Glomerular endothelial cell (primary cell): ENCODE results near the gene TEC. TPM values are rescaled to one million over a fixed set of nuclear protein-coding genes. Genes with fewer than 3 reads are reported as not detected.
"Not testable (repeated sequence)": the region's sequence is repeated elsewhere in the genome, so short reads cannot be mapped to it uniquely, and the experiment has no call there.

Source experiments
- DNase-seq: peaks from one replicate; pipeline ENCODE4 v3.0.0-alpha.2; 2011; ENCODE audit warnings: low read depth, low spot score; ENCODE audit errors: extremely low read depth
- total RNA-seq: library from RNA; depleted of rRNA; stranded (reverse); fragments of >200 nt; gene quantifications from 2 replicates; pipeline ENCODE4 v1.2.3, GENCODE V29; 2015

The TEC gene
- total RNA-seq, 1 donor from 2014 or later, result 0.29 TPM

GRCh38 chr4:48172651-48173050, 97.0 kb downstream of the TEC start:
- no peak for DNase-seq

DNA sequence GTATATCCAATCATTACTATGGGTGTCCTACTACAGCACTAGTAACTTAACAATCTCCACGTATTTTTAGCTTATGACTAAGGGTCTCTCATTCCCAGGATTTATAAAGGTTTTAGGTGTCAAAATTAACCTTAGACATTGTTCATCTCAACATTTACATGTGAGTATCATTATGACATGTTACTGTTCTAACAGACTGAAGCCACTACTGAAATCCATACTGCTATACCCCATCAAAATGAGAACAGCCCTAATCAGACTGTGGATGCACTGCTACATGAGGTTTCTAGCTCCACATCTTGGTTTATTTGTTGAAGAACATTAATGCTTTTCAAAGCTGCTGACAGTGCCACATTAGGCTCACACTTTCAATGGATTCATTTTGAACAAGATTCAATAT, 100.0 kb downstream of the TEC start:
- no peak for DNase-seq

GRCh38 chr4:48167538-48168263, 101.9 kb downstream of the TEC start:
- DNase-seq, result no peak

DNA sequence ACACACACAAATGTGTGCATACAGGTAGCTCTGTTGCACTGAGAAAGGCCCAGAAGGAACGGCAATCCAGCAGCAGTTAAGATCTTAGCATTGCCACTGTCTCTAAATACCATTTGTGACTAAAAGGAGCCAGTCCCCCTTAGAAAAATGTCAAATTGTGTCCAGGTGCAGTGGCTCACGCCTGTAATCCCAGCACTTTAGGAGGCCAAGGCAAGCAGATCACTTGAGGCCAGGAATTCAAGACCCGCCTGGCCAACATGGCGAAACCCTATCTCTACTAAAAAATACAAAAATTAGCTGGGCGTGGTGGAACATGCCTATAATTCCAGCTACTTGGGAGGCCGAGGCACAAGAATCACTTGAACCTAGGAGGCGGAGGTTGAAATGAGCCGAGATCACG, 105.1 kb downstream of the TEC start:
- DNase-seq, result not testable (repeated sequence)

- DNase-seq, result no peak
Observed at GRCh38 chr4:48163746-48164145, 105.9 kb downstream of the TEC start.

GRCh38 chr4:48162162-48162561, 107.5 kb downstream of the TEC start:
- no peak for DNase-seq

- no peak for DNase-seq
Observed at GRCh38 chr4:48157271-48157670, 112.4 kb downstream of the TEC start.

DNA sequence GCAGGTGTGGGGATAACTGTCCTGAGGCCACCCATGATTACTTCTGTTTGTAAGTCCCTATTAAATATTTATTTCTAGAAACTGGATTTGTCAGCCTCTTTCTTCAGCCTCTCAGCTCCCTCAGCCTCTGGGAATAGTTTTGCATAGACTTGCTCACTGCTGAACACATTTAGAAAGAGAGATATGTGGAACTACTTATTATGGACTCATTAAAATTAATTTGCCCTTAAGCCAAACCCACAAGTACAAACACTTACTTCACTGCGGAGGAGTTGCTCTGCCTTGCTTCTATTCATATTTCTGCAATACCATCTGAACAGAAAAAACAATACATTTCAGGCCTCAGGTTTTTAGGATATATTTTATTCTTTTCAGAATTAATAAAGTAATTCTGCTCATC, 113.2 kb downstream of the TEC start:
- DNase-seq, result no peak

- DNase-seq, result no peak
Observed at GRCh38 chr4:48153791-48154550, 115.7 kb downstream of the TEC start.

DNA sequence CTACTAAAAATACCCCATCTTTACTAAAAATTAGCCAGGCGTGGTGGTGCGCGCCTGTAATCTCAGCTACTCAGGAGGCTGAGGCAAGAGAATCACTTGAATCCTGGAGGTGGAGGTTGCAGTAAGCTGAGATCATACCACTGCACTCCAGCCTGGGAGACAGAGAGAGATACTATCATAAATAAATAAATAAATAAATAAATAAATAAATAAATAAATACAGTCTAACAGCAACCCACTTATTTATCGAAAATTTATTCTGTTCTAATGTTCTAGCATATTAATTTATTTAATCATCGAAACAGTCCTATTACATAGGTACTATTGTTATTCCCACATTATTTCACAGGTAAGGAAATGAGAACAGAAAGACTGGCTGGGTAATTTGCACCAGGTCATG, 117.4 kb downstream of the TEC start:
- DNase-seq, result no peak

GRCh38 chr4:48149827-48150370, 119.7 kb downstream of the TEC start:
- no peak for DNase-seq

GRCh38 chr4:48147621-48148020, 122.0 kb downstream of the TEC start:
- no peak for DNase-seq

DNA sequence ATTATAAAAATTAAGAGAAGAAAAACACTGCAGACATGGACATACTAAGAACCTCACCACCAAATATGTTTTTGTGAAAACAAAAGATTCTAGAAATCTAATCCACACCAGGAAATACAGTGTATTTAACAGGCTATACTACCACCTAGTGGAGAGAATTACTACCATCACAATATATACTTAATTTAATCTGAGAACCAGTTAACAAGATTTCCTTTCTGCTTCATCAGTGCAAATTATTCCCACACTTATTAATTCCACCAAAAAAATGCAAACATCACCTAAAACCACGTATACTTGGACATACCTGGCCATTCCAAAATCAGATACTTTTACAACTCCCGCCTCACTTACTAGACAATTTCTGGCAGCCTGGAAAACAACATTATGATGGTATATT, 128.6 kb downstream of the TEC start:
- DNase-seq, result peak; percentile 44

DNA sequence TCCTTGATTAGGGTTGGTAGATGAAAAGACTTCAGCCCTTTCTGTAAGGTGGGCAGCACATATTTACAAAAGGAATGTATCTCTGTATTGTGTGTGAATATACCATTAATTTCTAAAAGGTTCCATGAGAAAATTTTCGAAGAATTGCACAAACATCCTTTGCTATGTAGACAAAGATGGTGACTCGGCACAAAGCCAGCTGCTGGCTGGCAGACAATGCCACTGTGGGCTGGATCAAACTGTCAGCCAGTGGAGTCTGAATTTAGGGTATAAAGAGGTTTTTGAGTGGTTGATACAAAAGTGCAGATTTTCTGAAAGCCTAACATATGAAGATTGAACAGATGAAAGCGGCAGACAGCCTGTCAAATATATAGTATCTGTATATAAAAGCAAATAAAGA, 129.9 kb downstream of the TEC start:
- DNase-seq, result peak; percentile 10

GRCh38 chr4:48138936-48139335, 130.7 kb downstream of the TEC start:
- DNase-seq, result no peak

DNA sequence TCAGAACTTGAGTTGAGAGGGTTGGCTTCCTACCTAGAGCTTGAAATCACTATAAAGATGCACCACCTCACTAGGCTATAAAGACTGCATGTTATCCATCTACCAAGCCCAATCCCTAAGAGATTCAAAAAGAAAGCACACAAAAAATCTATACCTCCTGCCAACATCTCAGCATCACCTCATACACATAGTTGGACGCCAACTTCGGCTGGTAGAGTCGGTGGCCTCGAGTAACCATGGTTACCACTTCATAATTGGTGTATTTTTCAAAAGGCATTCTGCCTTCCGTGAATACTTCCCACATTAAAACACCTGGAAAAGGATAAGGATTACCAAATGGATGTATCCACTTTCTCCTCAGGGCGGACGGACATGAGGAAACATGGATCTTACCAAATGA, 131.1 kb downstream of the TEC start:
- DNase-seq, result no peak

DNA sequence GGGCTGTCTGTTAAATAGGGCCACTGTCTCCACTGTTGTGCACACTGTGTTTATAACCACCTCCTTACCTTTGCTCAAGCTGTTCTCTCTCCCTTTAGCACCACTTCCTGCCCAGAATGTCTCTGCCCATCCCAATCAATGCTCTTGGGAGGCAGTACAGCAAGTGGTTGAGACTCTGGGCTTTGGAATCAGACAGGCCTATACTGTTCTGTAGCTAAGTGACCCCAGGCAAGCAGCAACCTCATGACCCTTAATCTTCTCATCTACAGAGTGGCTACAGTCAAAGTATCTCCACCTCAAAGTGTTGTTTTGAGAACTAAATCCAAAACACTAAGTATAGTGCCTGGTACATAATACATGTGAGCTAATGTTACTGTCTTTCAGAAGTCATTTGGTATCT, 131.8 kb downstream of the TEC start:
- no peak for DNase-seq

- no peak for DNase-seq
Observed at GRCh38 chr4:48134081-48134480, 135.6 kb downstream of the TEC start, which contains the start of gene TXK. TXK (minus strand) TSS chr4:48134250; CDS start chr4:48134170, 80 bp downstream.

- no peak for DNase-seq
Observed at GRCh38 chr4:48133669-48134068, 136.0 kb downstream of the TEC start.

GRCh38 chr4:48131736-48132135, 137.9 kb downstream of the TEC start:
- DNase-seq, result no peak

DNA sequence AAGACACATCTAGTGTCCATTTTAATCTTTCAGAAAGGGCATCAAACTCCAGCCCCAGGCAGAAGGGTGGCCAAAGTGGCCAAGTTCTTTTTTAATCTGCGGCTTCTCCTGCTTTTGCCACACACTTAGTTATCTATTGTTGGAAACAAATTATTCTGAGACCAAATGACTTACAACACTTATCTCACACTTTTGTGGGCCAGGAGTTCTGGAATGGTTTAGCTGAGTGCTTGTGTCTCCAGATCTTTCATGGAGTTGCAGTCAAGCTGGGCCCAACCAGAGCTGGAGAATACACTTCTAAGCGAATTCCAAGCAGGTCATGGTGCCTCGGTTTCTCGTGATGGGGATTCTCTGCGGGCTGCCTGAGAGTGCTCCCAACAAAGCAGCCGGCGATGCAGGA, 139.5 kb downstream of the TEC start:
- DNase-seq, result no peak
